Activated CD8-positive, alpha-beta memory T cell treated with anti-CD3 and anti-CD28 coated beads, Interleukin-2, amount 50 U/mL, for 4 hours (primary cell): ENCODE data around the gene AOPEP.

Source experiments
- DNase-seq: peaks from one replicate; pipeline ENCODE4 v3.0.0-alpha.2; 2020

AOPEP gene

DNA sequence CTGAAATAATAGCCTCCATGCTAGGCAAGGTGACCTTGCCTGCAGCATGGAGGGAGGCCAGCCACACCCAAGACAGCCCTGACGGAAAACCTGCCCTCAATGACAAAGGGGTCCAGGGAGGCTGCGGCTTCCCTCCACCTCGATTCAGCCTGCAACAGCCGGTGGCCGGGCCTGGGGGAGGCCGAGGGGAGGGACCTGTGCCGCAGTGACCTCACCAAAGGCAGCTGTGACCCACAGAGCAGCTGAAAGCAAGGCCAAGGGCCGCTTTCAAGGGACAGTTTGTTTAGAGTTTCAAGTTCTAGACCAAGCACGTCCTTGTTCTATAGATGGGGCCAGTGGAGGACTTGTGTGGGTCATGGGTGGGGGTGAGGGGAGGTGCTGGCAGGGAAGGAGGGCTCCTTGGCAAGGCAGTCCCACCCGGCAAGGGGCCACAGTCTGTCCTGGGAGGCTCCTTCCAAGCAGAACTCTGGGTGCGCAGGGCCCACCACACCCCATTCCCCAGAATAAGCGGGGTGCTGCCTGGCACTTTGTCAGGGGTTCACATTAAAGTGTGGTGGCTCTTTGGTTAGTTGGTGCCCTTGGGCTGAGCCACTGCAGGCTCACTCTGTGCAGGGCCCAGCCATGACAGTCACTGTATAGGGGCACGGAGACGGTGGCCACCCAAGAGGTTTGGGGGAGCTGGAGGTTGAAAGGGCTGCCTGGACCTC lies 364.5 kb downstream of the AOPEP start:
- no peak for DNase-seq

DNA sequence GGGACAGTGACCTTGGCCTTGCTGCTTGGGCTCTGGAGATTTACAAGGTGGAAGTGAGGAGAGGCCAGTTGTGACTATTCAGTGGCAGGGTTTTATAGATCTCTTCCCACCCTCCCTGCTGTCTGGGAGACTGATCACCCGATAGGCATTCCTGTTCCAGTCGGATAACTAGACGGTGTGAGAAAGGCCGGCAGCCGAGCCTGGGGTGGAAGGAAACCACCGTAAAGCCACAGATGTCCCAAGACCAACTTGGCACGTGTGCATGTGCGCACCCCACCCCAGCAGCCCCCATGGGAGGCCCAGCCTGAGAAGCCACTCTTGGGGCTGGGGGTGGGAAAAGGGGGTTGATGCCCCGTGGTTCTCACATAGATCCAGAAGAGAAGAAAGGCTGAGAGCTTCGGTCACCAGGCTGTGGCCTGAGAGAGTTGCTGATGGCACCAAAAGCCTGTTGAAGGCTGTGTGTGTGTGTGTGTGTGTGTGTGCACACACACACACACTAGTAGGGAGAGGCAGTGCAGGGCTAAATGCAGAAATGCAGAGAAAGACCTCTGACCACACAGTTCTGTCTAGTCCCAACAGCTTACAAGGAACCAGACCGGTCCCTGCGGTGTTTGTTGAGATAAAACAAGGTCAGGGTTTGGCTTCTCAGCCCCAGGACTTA lies 365.2 kb downstream of the AOPEP start:
- no peak for DNase-seq

DNA sequence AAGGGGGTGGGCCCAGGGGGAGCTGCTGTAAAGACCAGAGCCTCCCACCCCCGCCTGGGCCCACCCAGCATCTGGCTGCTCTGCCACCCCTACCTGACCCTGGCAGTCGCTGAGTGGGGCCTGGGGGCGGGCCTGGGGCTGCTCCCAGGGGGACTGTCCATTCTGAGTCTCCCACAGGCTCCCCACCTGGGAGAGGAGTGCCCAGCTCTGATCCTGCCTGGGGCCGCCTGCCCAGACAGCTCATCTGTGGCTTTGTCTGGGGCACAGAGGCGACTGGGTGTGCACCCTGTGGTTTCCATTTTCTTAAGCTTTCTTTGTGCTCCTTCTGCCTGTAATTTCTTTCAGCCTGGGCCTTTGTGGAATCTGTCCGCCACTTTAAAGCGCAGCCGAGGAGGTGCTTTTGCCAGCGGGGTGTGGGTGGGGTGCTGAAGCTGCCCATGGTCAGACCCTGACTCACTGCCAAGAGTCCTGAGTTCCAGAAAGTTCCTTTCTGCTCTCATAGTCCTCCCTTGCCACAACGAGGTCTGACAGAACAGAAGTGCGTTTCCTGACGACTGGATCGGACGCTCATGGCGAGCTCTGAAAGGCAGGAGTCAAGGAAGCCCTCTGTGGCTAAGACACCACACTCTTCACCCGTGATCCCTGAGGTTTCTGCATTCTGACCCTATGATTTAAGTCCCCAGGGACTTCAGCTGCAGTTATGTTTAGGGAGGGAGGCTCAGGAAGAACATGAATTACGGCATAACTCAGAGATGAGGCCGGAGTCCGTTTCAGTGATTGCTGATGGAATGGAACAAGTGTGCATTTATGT lies 366.0 kb downstream of the AOPEP start:
- DNase-seq = no peak

DNA sequence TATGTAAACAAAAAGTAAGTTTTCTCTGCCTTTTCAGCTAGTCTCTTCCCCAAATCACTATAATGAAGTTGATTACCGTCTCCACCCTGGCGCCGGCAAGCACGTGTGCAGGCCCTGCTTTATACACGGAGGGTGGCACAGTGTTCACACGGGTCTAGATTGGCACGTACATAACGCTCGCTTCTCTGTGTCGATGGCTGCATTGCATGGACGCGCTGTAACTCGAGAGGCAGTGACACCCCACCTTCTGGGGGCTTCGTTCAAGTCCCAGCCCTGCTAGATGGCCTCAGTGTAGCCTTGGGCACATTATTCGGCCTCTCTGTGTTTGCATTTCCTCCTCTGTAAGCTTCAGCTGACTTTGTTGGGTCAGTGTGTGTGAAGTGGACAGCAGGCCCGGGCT lies 367.1 kb downstream of the AOPEP start:
- DNase-seq = no peak

DNA sequence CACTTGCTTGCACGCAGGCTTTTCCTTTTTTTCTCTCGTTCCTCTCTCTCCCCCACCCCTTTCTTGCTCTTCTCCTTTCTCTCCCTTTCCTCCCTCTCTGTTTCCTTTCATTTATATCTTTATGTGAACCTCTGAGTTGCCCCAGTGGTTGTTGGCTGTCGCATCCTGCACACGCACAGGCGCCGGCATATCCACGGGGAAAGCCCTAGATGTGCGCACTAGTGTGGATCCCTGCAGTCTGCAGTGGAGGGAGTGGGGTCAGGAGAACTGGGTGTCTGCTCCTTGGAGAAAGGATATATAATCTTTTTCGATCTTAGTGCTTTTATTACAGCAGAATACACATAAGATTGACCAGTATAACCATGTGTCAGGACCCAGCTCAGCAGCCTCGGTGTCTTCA lies 367.5 kb downstream of the AOPEP start:
- DNase-seq = no peak

DNA sequence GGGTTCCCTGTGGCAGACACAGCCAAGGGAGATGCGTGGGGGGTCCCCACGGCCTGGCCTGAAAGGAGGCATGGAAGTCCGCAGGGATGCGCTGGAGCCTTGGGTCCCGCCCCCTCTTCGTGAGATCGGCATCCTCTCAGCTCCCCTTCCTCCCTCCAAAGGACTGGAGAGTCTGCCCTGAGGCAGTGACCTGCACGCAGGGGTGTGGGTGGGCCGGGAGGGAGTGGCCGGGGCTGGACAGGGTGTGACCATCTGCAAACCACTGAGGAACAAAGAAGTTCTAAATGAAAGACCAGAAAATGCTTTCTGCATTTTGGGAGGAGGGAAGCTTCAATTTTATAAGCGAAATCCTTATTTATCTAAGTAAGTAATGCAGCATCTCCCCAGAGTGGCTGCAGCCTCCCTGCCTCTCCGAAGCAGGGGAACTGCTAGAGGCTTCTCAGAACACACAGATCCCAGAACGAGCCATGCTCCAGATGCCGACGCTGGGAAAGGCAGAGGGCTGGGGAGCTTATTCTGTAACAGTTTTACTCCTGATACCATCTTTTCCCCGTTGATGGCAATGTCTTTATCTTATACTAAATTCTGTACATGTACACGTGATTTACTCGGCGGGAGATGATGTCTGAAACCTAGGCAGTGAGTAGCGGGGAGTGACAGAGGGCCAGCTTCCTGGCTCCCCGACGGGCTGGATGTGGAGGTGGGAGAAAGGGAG lies 369.3 kb downstream of the AOPEP start:
- no peak for DNase-seq

DNA sequence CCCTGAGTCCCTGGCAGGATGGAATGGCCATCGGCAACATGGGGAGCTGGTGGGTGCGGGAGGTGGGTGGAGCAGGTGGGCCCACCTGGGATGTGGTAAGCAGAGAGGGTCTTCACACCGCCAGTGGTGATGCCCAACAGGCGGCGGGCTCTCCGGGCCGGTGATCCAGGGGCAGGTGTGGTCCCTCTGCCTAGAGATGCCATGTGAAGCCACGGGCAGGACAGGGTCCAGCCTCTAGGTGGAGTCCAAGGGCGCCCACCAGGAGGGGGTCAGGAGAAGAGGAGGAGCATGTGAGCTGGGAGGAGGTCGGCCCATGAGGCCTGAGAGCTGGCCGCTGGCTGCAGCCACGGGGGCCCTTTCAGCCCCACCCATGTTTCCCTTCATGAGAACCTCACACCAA lies 369.9 kb downstream of the AOPEP start:
- no peak for DNase-seq

DNA sequence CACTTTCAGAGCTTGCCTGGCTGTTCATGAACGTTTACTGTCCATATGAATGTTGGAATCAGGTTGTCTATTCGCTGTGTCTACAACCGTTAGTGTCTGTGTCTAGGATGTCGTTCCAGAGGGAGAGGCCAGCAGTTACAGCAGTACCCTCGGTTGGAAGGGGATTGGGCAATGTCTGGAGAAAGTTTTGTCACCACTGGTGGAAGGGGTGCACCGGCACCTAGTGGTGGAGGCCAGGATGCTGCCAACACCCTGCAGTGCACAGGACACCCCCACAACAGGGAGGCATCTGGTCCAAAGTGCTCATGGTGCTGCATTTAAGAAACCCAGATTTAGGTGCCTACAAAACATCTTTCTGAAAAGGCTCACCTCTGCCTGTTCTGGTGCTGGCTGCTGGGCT lies 370.3 kb downstream of the AOPEP start:
- DNase-seq = no peak

DNA sequence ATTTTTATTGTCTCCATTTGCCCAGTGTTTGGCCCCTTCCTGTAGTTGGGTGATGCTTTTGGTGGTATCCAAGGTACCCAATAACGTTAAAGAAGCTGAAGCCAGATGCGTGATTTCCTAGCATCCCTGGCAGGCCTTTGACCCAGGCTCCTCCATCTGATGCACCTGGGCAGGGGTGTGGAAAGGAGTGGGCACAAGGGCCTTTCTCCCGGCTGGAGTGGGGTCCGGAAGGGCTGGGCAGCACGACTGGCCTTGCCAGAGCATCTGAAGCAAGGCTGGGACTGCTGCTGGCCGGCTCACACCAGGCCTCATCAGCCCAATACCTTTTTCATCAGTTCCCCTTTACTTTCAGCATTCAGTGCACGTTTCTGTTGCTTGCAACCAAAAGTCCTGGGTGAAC lies 370.8 kb downstream of the AOPEP start:
- no peak for DNase-seq

DNA sequence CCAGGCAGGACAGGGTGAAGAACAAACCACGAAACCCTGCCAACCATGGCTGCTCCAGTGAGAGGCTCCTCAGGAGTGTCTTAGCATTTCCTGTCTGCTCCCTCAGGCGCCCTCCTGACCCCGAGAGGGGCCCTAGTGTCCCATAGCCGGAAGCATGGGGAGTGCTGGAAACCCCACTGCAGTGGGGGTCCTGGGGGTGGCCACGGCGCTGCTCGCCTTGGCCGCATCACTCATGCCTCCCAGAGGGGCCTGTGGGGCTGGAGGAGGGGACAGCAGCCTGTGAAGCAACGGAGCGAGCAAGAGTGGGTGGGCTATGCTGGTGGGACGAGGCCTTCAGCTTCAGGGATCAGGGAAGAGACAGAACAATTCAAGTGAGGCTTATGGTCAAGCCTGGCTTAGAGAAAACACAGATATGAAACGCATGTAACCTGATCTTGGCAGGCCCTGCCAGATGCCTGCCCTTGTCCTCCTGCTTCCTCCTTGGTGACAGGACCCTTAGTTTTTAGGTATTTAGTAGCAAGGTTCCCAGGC lies 372.0 kb downstream of the AOPEP start:
- DNase-seq = no peak

DNA sequence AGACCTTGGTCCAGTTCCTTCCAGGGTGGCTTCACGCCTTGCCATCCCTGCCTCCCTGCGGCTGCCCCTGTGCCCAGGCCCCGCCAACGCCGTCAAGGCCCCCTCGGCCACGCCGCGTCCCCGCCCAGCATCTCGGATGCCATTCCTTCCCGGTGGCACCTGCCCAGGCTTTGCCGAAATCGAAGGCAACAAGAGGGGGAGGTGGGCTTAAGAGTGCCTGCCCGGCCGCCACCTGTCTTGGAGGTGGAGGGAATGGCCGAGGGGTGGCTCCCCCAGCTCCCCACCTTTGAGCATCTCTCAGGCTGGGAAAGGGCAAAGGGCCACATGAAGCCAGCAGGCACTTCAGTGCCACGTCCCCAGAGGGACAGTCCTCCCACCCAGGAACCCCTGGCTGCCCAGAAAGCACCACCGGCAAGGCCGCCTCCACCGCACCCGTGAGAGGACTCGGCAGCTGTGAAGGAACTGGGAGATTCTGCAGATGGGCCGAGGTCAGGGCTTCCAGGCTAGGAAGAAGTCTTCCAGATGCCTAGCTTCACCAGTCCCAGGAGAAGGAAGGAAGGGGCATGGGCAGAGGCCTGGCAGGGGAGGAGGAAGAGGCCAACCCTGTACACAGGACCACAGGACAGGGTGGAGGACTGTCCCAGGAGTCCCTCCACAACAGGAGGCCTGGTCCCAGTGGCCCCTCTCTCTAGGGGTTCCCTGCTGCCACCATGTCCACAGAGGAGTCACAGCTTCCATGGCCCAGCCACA lies 373.0 kb downstream of the AOPEP start:
- DNase-seq = no peak

DNA sequence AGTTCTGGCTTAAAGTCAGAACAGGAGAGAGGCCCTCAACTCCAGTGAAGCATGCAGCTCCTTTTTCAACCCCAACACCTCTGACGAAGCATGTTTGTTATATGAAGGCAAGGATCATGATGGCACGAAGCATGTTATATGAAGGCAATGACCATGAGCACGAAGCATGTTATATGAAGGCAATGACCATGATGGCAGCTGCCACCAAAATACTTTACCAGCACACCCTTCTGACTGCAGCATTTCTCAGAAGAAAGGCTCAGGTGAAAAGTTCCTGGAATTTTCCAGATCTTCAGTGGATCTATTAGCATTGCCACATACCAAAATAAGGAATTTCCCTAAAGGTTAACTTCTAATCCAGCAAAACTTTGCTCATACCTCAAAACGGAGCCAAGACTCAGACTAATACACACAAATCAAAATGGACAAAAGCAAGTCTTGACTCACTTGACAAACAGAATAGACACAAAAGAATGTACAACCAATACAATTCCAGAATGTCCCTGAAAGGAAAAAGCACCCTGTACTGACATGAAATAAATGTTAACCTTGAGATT lies 373.6 kb downstream of the AOPEP start:
- DNase-seq = no peak

DNA sequence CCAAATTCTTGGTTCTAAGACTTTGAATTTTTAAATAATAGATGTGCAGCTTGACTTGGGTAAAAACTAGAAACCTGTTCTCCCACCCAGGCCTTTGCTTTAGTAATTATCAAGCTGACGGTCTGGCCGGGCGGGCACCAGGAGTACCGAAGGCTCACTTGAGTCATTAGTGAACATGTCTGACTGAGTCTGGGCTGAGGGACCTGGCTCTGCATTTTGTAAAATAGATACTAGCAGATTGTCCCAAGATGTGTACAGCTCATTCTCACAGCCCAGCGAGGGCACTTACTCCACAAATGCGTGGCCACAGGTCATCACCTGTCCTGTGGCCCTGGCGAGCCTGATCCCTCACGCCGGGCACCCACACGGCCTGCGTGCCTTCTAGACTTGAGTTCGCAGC lies 374.8 kb downstream of the AOPEP start:
- no peak for DNase-seq

DNA sequence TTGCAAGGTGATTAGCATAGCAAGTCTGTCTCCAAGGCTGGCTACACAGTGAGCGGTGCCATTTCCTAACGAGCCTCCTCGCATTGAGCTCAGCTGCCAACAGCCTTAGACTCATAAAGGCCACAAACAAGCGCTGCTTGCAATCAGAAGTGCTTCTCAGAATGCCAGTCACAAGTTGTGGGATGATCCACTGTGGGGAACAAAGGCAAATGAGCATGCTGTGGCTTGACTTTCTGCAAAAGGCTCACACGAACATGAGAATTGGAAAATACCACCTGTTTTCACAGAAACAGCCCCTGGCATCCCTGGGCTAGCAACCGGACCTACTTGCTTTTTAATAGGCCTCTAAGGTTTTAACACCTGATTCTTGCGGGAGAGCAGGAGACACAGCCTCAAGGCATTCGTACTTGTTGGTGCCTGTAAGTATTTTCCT lies 375.5 kb downstream of the AOPEP start:
- DNase-seq = no peak

DNA sequence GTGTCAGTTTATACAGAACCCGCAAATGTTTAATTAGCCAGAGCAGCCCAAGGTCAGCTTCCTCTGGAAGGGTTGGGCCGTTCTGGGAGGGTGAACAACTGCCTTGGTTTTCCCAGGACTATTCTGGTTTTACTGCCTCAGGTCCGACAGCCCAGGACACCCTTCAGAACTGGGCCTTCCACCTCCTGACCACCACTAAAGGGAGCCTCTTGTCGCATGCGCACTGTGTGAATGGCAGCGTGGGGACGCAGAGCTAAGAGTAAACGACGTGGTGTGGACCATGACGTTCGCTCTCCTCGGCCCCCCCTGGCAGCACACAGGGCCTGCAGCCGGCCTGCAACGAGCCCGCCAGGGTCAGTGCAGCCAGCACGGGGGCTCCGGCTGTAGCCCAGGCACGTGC lies 376.1 kb downstream of the AOPEP start:
- DNase-seq = no peak

DNA sequence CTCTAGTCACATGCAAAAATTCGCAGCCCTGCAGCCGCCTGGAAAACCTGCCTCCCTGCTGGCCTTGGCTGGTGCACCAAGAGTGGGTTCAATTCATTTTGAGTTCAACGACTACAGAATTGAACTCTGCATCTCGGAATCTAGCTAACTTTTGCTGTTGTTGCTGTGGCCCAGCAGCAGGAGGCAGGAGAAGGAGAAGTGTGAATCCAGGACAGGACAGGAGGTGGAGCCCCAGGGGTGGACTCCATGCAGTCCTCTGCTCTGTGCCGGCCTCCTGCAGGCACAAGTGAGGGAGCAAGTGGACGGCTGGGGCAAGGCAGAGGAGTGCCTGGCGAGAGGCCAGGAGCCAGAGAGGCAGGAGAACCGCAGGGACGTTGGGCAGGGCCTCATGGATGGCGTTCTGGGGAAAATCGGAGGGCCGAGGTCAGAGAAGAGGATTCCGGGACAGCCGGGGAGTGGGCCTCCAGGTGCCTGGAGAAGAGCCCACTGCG lies 376.8 kb downstream of the AOPEP start:
- no peak for DNase-seq

DNA sequence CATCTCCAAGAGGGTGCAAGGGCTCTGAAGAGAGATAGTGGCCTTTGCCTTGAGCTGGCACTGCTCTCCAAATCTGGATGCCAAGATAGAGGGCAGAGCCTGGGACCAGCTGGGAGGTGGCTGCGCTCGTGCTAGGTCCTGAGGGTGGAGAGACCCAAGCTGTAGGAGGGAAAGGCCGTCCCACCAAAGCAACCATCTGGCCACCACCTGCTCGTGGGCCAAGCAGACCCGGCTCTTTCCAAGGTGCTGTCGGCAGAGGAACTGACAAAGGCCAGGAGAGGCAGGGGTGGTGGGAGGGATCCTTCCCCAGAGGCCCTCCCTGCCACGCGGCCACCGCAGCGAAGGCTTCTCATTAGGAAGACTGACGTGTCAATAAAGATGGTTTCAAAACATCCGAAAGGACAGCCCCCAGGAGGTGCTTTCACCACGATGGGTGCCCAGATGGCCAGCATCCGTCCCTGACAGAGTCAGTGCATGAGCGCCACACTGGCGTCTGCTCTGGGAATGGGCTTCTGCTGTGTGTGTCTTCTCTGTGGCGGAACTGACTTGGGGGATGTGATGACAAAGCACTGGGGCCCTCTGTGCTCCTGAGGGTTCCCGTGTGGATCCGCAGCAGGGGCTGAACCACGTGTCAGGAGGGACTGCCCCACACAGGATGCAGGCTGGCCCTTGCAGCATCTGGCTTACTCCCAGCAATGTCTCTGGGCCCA lies 377.5 kb downstream of the AOPEP start:
- no peak for DNase-seq

DNA sequence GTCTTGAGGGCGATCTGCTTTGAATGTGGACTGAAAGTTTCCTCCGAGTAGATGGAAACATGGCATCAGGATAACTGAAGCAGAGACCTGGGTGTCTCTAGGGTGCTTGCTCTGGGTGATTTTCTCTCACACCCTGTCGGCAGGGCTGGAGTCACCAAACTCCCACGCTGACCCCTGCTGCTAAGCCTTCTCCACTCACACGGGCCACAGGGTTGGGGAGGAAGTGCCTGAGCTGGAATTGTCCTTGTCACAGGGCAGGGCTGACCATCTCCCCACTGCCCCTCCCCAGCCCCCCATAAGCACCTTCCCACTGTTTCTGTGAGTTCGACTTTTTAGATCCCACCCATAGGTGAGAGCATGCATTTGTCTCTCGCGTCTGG lies 378.1 kb downstream of the AOPEP start:
- DNase-seq = no peak

DNA sequence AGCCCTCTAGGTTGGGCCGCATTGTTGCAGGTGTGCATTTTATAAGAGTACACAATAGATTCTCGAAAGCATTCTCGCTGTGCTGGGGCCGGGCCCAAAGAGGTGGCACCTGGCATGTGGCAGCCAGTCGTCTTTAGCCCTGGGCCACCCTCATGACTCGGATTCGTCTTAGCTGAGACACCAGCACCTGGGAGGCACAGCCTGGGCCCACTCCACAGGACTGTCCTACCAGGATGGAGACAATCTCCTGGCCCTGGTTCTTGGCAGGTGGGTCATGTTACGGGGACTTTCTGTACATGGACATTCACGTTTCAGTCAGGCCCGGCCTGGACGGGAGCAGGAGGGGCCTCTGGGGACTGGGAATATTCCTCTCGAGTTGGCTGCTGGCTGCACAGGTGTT lies 378.5 kb downstream of the AOPEP start:
- no peak for DNase-seq

DNA sequence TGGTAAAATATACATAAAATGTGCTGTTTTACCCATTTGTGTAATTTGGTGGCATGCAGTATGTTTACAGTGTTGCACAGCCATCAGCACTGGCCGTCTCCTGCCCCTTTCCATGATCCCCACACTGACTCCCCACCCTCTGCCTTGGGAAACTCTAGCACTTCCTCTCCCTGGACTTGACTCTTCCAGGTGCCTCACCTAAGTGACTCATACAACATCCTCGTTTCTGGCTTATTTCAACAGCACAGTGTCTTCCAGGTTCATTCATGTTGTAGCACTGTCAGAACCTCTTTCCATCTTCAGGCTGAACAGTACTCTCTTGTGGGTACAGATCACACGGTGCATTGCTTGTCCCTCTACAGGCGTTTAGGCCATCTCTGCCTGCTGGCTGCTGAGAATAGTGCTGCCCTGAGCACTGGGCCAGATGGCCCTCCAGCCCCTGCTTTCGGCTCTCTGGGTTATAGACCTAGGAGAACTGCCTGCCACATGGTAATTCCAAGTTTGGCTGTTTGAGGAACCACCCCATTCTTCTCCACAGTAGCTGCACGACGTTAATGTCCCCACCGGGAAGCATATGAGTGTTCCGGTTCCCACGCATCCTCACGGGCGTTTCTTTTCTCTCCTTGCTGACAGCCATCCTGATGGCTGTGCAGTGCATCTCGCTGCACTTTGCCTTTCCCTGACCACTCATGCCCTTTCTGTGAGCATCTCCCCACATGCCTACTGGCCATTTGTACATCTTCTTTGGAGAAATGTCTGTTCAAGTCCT lies 379.2 kb downstream of the AOPEP start:
- DNase-seq = no peak
